Astrocyte (in vitro differentiated cells and primary cell): Measurements from ENCODE around the gene KIAA1217. TPM values are rescaled to one million over a fixed set of nuclear protein-coding genes. Genes with fewer than 3 reads are reported as not detected.

Experiments used
- DNase-seq: peaks from one replicate; pipeline ENCODE4 v3.0.0-alpha.2; 2010; ENCODE audit warnings: low read depth
- FAIRE-seq: peaks from 2 replicates; lab custom pipeline; 2011; peaks lifted over from hg19 to GRCh38; lab: Jason Lieb, UNC
- H2AFZ ChIP-seq: 2 replicates; pipeline ENCODE4 v1.6.0; 2012; ENCODE audit warnings: low read depth, low read length, inconsistent platforms
- H3K27ac ChIP-seq: 2 replicates; pipeline ENCODE4 v1.5.1; 2011; ENCODE audit warnings: low read depth, low read length, inconsistent platforms
- H3K27me3 ChIP-seq: 2 replicates; pipeline ENCODE4 v1.6.0; 2011; ENCODE audit warnings: low read length, inconsistent platforms; ENCODE audit not compliant: insufficient read depth
- H3K36me3 ChIP-seq: 2 replicates; pipeline ENCODE4 v1.5.1; 2011; ENCODE audit warnings: low read length, inconsistent platforms; ENCODE audit not compliant: insufficient read depth
- H3K4me1 ChIP-seq: 2 replicates; pipeline ENCODE4 v1.5.1; 2011; ENCODE audit warnings: low read length, inconsistent platforms; ENCODE audit not compliant: insufficient read depth
- H3K4me2 ChIP-seq: 2 replicates; pipeline ENCODE4 v1.6.0; 2012; ENCODE audit warnings: low read length, inconsistent platforms
- H3K4me3 ChIP-seq: 2 replicates; pipeline ENCODE4 v1.5.1; 2011; ENCODE audit warnings: low read depth, mild to moderate bottlenecking, low read length, inconsistent platforms; ENCODE audit not compliant: insufficient read depth
- H3K79me2 ChIP-seq: 2 replicates; pipeline ENCODE4 v1.6.0; 2012; ENCODE audit warnings: mild to moderate bottlenecking, low read length, inconsistent platforms; ENCODE audit not compliant: insufficient read depth
- H3K9ac ChIP-seq: 2 replicates; pipeline ENCODE4 v1.6.0; 2012; ENCODE audit warnings: mild to moderate bottlenecking, low read length, inconsistent platforms
- H3K9me3 ChIP-seq: 2 replicates; pipeline ENCODE4 v1.5.1; 2012; ENCODE audit warnings: low read depth, mild to moderate bottlenecking, low read length, inconsistent platforms; ENCODE audit not compliant: insufficient read depth
- H4K20me1 ChIP-seq: 2 replicates; pipeline ENCODE4 v1.6.0; 2012; ENCODE audit warnings: low read length, inconsistent platforms; ENCODE audit not compliant: insufficient read depth
- H3K27ac Mint-ChIP-seq: one replicate; pipeline ENCODE4 v1.8.0; 2021; ENCODE audit warnings: mild to moderate bottlenecking, mixed read lengths; ENCODE audit not compliant: unreplicated experiment
- H3K27me3 Mint-ChIP-seq: one replicate; pipeline ENCODE4 v1.8.0; 2021; ENCODE audit warnings: low read depth, mixed read lengths; ENCODE audit not compliant: unreplicated experiment
- H3K36me3 Mint-ChIP-seq: one replicate; pipeline ENCODE4 v1.8.0; 2021; ENCODE audit warnings: low read depth, mixed read lengths; ENCODE audit not compliant: unreplicated experiment
- H3K4me1 Mint-ChIP-seq: one replicate; pipeline ENCODE4 v1.8.0; 2021; ENCODE audit warnings: low read depth, mixed read lengths; ENCODE audit not compliant: unreplicated experiment
- H3K4me3 Mint-ChIP-seq: one replicate; pipeline ENCODE4 v1.8.0; 2021; ENCODE audit warnings: mild to moderate bottlenecking, moderate library complexity, mixed read lengths; ENCODE audit not compliant: unreplicated experiment
- H3K9me3 Mint-ChIP-seq: one replicate; pipeline ENCODE4 v1.8.0; 2021; ENCODE audit warnings: mild to moderate bottlenecking, mixed read lengths; ENCODE audit not compliant: unreplicated experiment
- CTCF ChIP-seq: IDR thresholded peaks from 2 replicates; pipeline ENCODE4 v1.5.1; 2011; ENCODE audit warnings: low read depth, mild to moderate bottlenecking, inconsistent platforms, low read length, moderate library complexity; ENCODE audit not compliant: insufficient read depth
- EZH2 ChIP-seq: IDR thresholded peaks from 2 replicates; pipeline ENCODE4 v1.6.1; 2012; ENCODE audit warnings: mild to moderate bottlenecking, low read length, inconsistent platforms; ENCODE audit not compliant: insufficient read depth
- total RNA-seq: library from RNA; stranded (reverse); gene quantifications from 2 replicates; pipeline ENCODE4 v1.2.1, GENCODE V29; 2021

The KIAA1217 gene
- total RNA-seq, 1 donor from 2014 or later: 31.8 TPM

DNA sequence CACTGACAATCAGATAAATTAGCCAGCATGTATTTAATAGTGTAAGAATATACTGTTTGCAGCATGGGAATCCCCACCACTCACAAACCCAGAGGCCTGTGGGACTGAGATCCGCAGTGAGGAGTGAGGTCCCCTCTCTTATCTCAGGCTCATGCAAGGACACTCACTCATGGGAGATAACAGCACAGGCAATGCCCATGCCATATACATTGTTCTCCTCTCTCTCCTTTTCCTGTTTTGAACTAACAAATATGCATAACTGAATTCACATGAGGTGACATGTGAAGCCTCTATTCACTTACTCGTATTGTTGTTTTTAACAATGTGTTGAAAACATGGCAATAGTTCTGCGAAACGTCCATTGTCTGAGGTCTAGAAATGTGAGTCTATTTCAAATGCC, 284.2 kb downstream of the KIAA1217 start:
- Histone ChIP-seq H3K36me3 (peaks cover 14% of the 10 kb centered on the region), H3K9me3 (no peaks in the 10 kb centered on the region), H4K20me1 (peaks cover 51% of the 10 kb centered on the region), H3K4me2 (no peak overlapping the region), H3K79me2 (peaks cover 12% of the 10 kb centered on the region), H3K4me3 (no peak overlapping the region), H3K27me3 (no peaks in the 10 kb centered on the region), H3K4me1 (peaks cover 4% of the 10 kb centered on the region), H3K27ac (no peak overlapping the region), H2AFZ (no peak overlapping the region), H3K9ac (no peak overlapping the region)
- Mint-ChIP-seq H3K27me3 (no peaks in the 10 kb centered on the region), H3K36me3 (peaks cover 24% of the 10 kb centered on the region), H3K27ac (no peak overlapping the region), H3K4me1 (peaks cover 6% of the 10 kb centered on the region), H3K9me3 (no peaks in the 10 kb centered on the region), H3K4me3 (no peak overlapping the region)
- FAIRE-seq (peak; percentile 55), DNase-seq (no peak)
- TF ChIP-seq CTCF (no peak), EZH2 (no peak)

DNA sequence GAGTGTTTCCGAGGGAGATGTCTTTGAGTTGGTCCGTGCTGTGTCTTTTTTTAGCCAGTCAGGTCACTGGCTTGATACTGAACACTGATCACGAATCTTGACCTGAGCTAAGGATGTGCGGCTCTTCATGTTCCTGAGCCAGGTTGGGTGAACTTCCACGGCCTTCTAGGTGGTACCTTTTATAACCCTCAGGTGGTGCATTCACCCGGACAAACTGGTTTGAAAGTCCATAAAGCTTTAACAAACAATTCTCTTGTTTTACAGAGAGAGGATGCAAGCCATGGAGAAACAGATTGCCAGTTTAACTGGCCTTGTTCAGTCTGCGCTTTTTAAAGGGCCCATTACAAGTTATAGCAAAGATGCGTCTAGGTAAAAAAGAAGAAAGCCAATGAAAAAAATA, 285.3 kb downstream of the KIAA1217 start:
- H3K4me3 Mint-ChIP-seq: no peak overlapping the region
- no peak overlapping the region for H3K27ac Mint-ChIP-seq
- Histone ChIP-seq H3K27me3 (no peaks in the 10 kb centered on the region), H2AFZ (no peak overlapping the region), H3K27ac (no peak overlapping the region), H3K9me3 (no peaks in the 10 kb centered on the region), H3K4me2 (no peak overlapping the region), H4K20me1 (peaks cover 42% of the 10 kb centered on the region), H3K36me3 (peaks cover 14% of the 10 kb centered on the region), H3K4me1 (peaks cover 4% of the 10 kb centered on the region), H3K9ac (no peak overlapping the region), H3K79me2 (peaks cover 12% of the 10 kb centered on the region), H3K4me3 (no peak overlapping the region)
- TF ChIP-seq EZH2: no peak
- TF ChIP-seq CTCF: no peak
- no peaks in the 10 kb centered on the region for H3K9me3 Mint-ChIP-seq
- no peak for FAIRE-seq
- H3K27me3 Mint-ChIP-seq: no peaks in the 10 kb centered on the region
- H3K36me3 Mint-ChIP-seq: peaks cover 20% of the 10 kb centered on the region
- peaks cover 6% of the 10 kb centered on the region for H3K4me1 Mint-ChIP-seq
- DNase-seq: no peak

GRCh38 chr10:24494777-24495176, 285.8 kb downstream of the KIAA1217 start:
- Histone ChIP-seq H4K20me1 (peaks cover 42% of the 10 kb centered on the region), H3K4me3 (no peak overlapping the region), H3K79me2 (peaks cover 12% of the 10 kb centered on the region), H3K36me3 (peaks cover 14% of the 10 kb centered on the region), H3K4me1 (peaks cover 4% of the 10 kb centered on the region), H3K9ac (no peak overlapping the region), H3K4me2 (no peak overlapping the region), H2AFZ (no peak overlapping the region), H3K9me3 (no peaks in the 10 kb centered on the region), H3K27ac (no peak overlapping the region), H3K27me3 (no peaks in the 10 kb centered on the region)
- FAIRE-seq (no peak), DNase-seq (no peak)
- Mint-ChIP-seq H3K4me1 (peaks cover 6% of the 10 kb centered on the region), H3K9me3 (no peaks in the 10 kb centered on the region), H3K27me3 (no peaks in the 10 kb centered on the region), H3K4me3 (no peak overlapping the region), H3K36me3 (peaks cover 20% of the 10 kb centered on the region), H3K27ac (no peak overlapping the region)
- no peak for TF ChIP-seq EZH2
- no peak for TF ChIP-seq CTCF
